Globus pallidus (tissue), 1 donor: ENCODE data around the gene DCUN1D3.
"Not testable (repeated sequence)": the region's sequence is repeated elsewhere in the genome, so short reads cannot be mapped to it uniquely, and the experiment has no call there.

ENCODE experiments used
- DNase-seq: peaks from one replicate; pipeline ENCODE4 v3.0.0-alpha.2; 2015; ENCODE audit warnings: low spot score

The DCUN1D3 gene

DNA sequence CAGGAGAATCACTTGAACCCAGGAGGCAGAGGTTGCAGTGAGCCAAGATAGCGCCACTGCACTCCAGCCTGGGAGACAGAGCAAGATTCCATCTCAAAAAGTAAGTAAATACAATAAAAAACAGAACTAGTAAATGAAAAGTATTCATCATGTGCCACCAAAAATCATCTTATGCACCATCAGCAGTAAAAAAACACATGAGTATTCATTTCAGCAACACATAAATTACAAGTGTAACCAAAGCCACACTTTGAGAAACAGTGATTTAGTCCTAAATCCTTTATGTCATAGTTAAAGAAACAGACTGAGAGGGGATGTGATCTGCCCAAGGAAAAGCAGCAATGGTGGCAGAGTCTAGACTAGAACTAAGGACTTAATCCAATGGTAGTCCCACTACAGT lies 13.0 kb downstream of the DCUN1D3 start:
- DNase-seq, result no peak

- no peak for DNase-seq
These were observed 13.8 kb downstream of the DCUN1D3 start for GRCh38 chr16:20886320-20886719.

GRCh38 chr16:20884240-20884556 lies 16.0 kb downstream of the DCUN1D3 start:
- no peak for DNase-seq

- no peak for DNase-seq
These were observed 16.5 kb downstream of the DCUN1D3 start for GRCh38 chr16:20883554-20884239.

DNA sequence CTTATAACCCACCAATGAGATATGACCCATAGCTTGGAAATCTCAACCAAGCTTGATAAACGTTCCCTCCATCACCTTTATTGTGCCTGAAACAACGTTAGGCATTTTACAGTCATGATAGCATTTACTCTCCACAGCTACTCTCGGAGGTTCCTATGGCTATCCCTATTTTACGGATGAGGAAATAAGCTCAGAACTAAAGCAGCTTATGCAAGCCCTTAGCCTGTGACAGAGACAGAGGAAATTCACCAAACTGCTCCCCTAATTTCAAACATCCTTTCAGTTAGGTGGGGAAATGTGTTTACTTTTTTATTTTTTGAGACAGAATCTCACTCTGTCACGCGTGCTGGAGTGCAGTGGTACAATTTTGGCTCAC lies 18.7 kb downstream of the DCUN1D3 start:
- DNase-seq, result no peak

DNA sequence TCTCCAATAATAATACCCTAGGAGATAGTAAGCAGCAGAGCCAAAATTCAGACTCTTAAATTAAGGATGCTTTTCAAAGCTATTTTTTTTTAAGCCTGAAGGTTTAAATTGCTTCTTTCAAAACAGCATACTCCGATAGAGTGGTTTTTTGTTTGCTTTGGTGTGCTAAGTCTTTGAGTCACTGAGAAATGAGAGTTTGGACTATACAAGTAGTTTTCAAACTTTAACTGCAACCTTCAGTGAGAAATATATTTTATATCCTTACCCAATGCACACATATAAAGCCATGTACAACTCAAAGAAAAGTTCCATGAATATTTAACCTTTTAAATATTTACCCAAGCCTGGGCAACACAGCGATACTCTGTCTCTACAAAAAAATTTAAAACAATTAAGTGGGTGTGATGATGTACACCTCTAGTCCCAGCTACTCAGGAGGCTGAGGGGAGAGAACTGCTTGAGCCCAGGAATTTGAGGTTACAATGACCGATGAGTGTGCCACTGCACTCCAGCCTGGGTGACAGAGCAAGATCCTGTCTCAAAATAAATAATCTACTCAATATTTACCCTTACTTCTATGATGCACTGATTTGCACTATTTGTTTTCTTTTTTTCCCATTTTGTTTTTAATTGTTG lies 19.2 kb downstream of the DCUN1D3 start:
- no peak for DNase-seq

DNA sequence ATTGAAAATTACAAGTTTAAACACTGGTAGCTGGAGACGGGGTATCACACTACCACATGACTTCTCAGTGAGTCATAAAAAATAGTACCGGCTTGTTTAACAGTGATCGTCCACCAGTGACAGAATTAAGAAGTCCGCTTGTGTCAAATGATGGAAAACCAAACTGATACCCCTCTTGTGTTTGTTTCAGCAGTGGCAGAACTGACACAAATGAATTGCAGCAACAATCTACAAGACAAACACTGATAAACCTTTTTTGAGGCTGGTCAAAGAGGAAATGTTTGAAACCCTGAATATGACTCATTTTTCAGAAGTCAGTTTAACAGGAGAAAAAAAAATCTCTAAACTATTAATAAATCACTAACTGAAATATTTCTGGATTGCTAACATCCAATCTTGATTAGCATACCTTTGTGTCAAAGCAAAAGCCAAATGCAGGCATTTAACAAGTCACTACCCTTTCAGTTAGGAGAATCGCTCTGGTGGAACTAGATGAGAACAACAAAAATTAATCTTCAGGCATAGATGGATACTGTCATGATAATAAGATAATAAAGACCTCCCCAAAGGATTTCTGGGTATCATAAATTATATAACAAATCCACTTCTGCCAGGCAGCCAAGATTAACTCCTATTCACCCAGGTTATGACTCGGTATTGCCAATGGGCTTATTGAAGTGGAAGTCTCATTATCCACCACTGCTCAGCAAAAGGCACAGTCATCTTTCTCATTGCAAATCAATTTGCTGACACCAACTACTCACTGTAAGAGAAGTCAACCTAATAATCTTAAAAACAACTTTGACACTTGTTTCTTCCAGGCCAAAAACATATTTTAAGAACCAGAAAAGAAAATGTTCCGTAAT lies 20.8 kb downstream of the DCUN1D3 start:
- DNase-seq, result no peak

- no peak for DNase-seq
These were observed 21.4 kb downstream of the DCUN1D3 start for GRCh38 chr16:20878682-20879147.

DNA sequence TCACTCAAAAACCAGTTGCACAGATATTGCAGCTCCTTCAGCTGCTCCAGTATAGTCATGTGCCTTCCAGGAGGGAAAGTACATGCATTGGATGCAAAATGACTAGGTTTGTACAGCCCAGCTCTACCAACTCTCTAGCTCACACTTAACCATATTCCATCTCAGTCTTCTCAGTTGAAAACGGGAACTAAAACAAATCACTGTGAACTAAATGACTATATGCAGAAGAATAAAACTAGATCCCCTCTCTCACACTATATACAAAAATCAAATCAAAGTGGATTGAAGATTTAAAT lies 24.9 kb downstream of the DCUN1D3 start:
- DNase-seq, result no peak

DNA sequence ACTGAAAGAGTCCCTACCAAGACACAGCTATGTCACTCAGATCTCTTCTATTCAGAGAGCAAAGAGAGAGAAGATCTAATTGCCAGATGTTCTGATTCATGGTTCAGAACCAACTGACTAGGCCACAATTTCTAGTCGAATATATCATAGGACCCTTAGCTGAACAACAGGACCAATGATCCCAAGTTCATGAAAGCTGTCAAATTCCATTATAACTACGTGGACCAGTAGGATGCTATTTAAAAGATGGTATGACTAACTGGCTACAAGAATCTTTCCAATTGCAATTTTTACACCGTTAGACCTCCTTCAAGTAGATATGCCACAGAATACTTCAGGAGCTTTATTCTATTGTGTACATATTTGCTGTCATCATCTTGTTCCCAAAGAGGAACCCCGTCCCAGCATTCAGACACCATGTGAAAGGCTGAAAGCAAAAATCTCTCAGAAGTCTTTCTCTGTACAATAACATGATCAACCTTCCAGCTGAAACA lies 26.0 kb downstream of the DCUN1D3 start:
- no peak for DNase-seq

- DNase-seq, result no peak
These were observed 26.8 kb downstream of the DCUN1D3 start for GRCh38 chr16:20873331-20873730.

GRCh38 chr16:20871941-20872815 lies 28.0 kb downstream of the DCUN1D3 start:
- DNase-seq, result no peak

DNA sequence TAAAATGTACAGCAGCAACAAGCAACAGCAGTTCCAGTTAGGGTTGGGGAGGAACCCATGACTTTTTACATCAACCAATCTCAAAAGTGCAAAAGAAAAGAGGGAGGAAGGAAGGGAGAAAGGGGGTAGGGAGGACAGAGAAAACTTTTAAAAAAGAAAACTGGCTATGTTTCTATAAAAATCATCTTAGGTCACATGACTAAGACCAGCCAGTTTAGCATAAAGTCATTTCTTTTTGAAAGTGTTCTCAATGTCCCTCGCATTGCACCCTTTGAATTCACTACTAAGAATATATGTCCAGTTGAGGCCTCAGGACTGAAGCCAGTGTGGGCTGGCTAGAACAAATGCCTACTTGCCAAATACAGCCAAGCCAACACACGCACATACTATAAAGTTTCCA lies 28.9 kb downstream of the DCUN1D3 start:
- no peak for DNase-seq

- DNase-seq, result no peak
These were observed 29.9 kb downstream of the DCUN1D3 start for GRCh38 chr16:20870122-20870820.

GRCh38 chr16:20868890-20869289 lies 31.3 kb downstream of the DCUN1D3 start:
- DNase-seq, result peak; percentile 91

DNA sequence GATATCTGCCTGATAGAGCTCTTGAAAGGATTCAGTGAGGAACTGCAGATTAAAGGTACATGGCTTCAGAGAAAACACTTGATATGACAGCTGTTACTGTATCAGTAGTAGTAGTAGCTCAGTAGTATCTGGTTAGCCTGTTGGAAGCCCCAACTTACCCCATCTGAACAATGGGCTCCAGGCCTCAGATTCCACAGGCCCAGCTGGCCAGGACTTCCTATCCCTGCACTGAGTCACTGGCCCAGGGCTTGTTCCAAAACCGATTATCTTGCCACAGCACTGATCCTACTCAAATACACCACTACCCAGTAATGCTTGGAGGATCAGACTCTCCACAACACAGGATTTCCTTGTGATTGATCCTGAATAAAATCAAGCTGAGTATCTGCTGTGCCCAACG lies 32.6 kb downstream of the DCUN1D3 start:
- DNase-seq, result no peak

GRCh38 chr16:20866801-20867200 lies 33.4 kb downstream of the DCUN1D3 start:
- no peak for DNase-seq

DNA sequence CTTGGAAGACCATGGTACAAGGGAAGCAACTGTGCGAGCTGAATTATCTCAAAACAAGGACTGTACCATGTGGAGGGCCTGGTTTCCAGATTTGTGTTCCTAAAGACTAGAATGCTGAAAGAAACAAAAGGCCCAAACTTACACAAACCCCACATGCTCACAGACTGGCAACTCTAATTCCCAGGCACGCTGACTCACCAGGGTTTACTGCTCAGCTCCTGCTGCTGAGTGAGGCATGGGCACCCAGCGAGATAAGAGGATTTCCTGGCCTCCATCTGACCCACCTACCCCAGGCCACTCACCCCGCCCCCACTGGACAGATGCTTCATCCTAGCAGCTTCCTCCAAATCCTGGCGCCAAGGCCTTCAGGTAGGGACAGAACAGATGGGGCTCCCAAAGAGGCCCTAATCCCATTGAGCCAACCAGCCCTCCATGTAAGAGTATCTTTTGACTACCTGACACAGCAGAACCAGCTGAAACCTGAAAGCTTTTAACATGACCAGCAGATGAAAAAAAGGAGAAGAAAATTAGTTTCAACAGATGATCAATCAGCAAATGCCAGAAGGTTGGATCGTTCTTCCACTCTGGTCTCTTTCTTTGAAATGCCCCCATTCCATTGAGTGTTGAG lies 33.9 kb downstream of the DCUN1D3 start:
- DNase-seq, result no peak

GRCh38 chr16:20865420-20866131 lies 34.6 kb downstream of the DCUN1D3 start:
- DNase-seq, result no peak

- not testable (repeated sequence) for DNase-seq
These were observed 35.8 kb downstream of the DCUN1D3 start for GRCh38 chr16:20864376-20864775.
